H1 (cell line): ENCODE measurements around the gene RNF20.

Experiments used
- ATF2 ChIP-seq: IDR thresholded peaks from 2 replicates; pipeline ENCODE4 v1.6.1; 2012; ENCODE audit warnings: low read length, inconsistent platforms
- CTCF ChIP-seq, 3 experiments: IDR thresholded peaks; 1 replicate in 2 of 3; 2 replicates in 1 of 3; pipeline versions ENCODE4 v1.5.1 to v1.6.1; 2011; ENCODE audit warnings: low read length in 3 of 3, mild to moderate bottlenecking in 3 of 3, inconsistent platforms in 2 of 3, low read depth in 1 of 3, moderate library complexity in 1 of 3; ENCODE audit not compliant: insufficient read depth in 1 of 3; ENCODE audit errors: control extremely low read depth in 1 of 3
- EP300 ChIP-seq, 2 experiments: IDR thresholded peaks; 1 replicate in 1 of 2; 2 replicates in 1 of 2; pipeline ENCODE4 v1.6.1; 2011 to 2012; ENCODE audit warnings: low read depth in 2 of 2, low read length in 2 of 2, mild to moderate bottlenecking in 2 of 2, borderline replicate concordance in 1 of 2, inconsistent platforms in 1 of 2, moderate library complexity in 1 of 2
- EZH2 ChIP-seq: fragments of 200-600 bp; sonication (generic); IDR thresholded peaks from 2 replicates; pipeline ENCODE4 v1.7.1; 2012; ENCODE audit warnings: low read depth, mild to moderate bottlenecking, moderate library complexity, low read length, inconsistent platforms; ENCODE audit not compliant: severe bottlenecking
- FOSL1 ChIP-seq: IDR thresholded peaks from 2 replicates; pipeline ENCODE4 v1.6.1; 2011; ENCODE audit warnings: mild to moderate bottlenecking, low read depth, low read length, moderate library complexity; ENCODE audit not compliant: insufficient read depth
- POLR2A ChIP-seq, 2 experiments: IDR thresholded peaks; 1 replicate in 1 of 2; 2 replicates in 1 of 2; pipeline ENCODE4 v1.6.1; 2011; ENCODE audit warnings: low read depth in 2 of 2, low read length in 2 of 2, mild to moderate bottlenecking in 2 of 2; ENCODE audit errors: control extremely low read depth in 1 of 2
- POLR2AphosphoS5 ChIP-seq: IDR thresholded peaks from 2 replicates; pipeline ENCODE4 v1.6.1; 2011; ENCODE audit warnings: low read depth, low read length
- SRF ChIP-seq: IDR thresholded peaks from 2 replicates; pipeline ENCODE4 v1.6.1; 2011; ENCODE audit warnings: mild to moderate bottlenecking, low read depth, low read length, moderate library complexity
- TAF1 ChIP-seq: IDR thresholded peaks from 2 replicates; pipeline ENCODE4 v1.6.1; 2011; ENCODE audit warnings: mild to moderate bottlenecking, low read depth, low read length
- TEAD4 ChIP-seq: IDR thresholded peaks from 2 replicates; pipeline ENCODE4 v1.6.1; 2012; ENCODE audit warnings: low read depth, low read length, inconsistent platforms, mixed read lengths

- TF ChIP-seq TEAD4 (no peak), CTCF (IDR thresholded peaks at IDR 0.05; ENCODE audit: control extremely low read depth in 1 of 3, insufficient read depth in 1 of 3, low read depth in 1 of 3, low read length in 3 of 3) (no peak), FOSL1 (no peak), ATF2 (no peak), TAF1 (peak; percentile 32; the same call in 1 of the 2 replicates), SRF (no peak), EZH2 (no peak), EP300 (IDR thresholded peaks at IDR 0.05; ENCODE audit: borderline replicate concordance in 1 of 2, low read depth in 2 of 2, low read length in 2 of 2) (no peak), POLR2A (IDR thresholded peaks at IDR 0.05; ENCODE audit: control extremely low read depth in 1 of 2, low read depth in 2 of 2, low read length in 2 of 2) (peak; percentile 54 to 72), POLR2AphosphoS5 (no peak)
Observed at GRCh38 chr9:101485924-101486692, 47.5 kb upstream of the RNF20 start.
